HG03045 (cell line): ENCODE results near the gene TIAM1.

Source experiments
- ATAC-seq: cut with Tn5 transposase; IDR thresholded peaks from one replicate; pipeline ENCODE4 v1.9.1; 2021; ENCODE audit warnings: mild to moderate bottlenecking, moderate library complexity; ENCODE audit not compliant: unreplicated experiment

Gene TIAM1

GRCh38 chr21:31145274-31145673 lies 198.8 kb downstream of the TIAM1 start:
- no peak for ATAC-seq

DNA sequence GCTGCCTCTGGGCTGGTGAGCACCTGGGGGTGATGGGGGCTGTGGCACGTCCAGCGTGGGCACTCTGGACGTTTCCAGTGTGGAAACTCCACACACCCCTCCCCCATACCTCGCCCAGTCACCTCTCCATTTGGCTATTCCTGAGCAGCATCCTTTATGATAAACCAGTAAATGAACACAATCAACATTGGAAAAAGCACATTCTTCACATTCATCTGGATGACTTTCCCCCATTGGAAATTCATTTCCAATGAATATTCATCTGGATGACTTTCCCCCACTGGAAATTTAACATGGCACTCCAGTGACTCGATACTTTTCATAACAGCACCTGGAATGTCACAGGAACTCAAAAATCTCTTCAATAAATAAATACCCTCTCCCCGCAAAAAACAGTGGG lies 201.0 kb downstream of the TIAM1 start:
- no peak for ATAC-seq

GRCh38 chr21:31142600-31142999 lies 201.5 kb downstream of the TIAM1 start:
- no peak for ATAC-seq

DNA sequence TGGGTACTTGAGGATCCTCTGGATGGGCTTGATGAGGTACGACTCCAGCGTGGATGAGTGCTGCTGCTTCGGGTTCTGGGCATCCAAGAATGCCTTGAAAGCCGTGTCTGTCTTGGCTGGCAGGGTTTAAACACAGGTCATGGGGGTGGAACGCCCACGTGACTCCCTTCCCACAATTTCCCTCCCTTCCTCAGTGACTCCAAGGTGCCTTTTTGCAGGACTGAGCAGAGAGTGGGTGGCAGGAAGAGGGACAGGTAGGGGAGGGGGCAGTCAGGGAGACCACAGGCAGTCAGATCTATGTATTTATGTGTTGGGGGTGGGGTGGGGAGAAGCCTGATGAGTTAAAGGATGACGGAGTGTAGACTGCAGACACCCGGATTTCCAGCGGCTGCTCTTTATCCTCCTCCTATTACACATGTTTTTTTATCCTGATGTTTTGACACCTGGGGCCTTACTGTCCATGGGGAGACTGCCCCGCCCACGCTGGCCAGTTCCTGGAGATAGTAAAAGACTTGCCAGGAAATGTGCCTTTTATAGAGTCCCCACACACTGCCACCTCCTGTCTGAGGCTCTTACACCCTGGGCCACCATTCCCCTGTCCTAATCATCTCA lies 202.6 kb downstream of the TIAM1 start:
- no peak for ATAC-seq

DNA sequence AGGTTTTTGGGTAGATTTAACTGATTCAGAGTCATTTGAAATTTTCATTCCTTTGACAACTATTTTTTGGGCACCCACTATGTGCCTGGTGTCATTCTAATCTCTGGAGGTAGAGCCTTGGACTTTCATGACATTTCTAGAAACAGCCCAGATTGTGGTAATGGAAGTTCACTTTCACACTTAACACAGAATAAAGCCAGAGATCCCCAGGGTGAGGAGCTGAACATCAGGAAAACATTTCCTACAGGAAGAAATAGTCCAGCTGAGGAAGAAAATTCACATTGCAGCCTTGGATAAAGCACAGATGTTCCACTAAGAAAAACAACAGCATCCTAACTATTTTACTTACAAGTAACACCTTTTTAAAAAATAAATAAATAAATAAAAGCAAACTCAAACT lies 203.4 kb downstream of the TIAM1 start:
- no peak for ATAC-seq

DNA sequence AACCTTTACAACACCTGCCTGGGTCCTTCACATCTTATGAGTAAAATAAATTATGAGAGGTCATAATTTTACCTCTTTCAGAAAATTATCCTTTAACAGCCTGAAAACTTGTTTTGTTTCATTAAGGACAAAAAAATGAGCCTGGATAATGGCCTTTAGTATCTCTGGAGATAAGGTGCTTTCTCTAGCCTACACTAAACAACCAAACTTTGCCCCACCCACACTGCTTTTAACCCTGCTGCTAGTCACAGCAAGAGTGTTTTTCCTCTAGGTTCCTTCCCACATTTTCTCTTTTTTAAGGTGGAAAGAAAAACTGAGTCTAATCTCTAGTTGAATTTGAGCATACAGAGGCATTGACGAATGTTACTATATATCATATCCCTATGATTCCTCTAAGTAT lies 204.0 kb downstream of the TIAM1 start:
- no peak for ATAC-seq

- no peak for ATAC-seq
Measured at GRCh38 chr21:31137960-31138359, 206.1 kb downstream of the TIAM1 start.

- no peak for ATAC-seq
Measured at GRCh38 chr21:31136891-31137290, 207.2 kb downstream of the TIAM1 start.

DNA sequence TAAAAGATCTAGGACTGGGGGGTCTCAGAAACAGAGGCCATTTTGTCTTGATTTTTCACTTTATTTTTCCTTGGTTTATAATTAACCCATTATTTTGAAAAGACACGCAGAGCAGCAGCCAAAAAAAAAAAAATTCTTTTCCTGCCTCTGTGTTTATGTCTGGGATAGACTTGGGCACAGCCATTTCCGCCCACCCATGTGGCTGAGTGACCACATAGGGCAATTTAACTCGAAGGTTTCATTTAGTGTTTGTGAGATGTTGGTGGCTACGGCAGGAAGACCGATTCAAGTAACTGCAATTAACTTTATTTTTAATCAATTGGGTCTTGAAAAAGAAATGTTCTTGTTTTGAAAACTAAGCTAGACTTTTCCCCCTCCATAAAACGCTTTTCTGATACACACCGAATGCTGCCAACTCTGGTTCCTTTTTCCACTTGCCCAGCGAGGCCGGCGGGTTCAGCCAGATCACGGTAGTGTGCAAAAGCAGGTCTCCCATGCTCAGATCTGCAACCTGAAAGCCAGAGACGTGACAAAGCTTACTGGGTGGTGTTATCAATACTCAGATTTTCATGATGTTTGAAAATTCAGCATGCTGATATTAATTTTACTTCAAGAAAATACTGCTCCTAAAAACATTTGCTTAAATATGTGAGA lies 208.4 kb downstream of the TIAM1 start:
- ATAC-seq, result no peak

GRCh38 chr21:31133243-31133830 lies 210.7 kb downstream of the TIAM1 start:
- ATAC-seq, result no peak

GRCh38 chr21:31132574-31133242 lies 211.4 kb downstream of the TIAM1 start:
- peak; percentile 65 for ATAC-seq

- ATAC-seq, result no peak
Measured at GRCh38 chr21:31130821-31131220, 213.2 kb downstream of the TIAM1 start.

DNA sequence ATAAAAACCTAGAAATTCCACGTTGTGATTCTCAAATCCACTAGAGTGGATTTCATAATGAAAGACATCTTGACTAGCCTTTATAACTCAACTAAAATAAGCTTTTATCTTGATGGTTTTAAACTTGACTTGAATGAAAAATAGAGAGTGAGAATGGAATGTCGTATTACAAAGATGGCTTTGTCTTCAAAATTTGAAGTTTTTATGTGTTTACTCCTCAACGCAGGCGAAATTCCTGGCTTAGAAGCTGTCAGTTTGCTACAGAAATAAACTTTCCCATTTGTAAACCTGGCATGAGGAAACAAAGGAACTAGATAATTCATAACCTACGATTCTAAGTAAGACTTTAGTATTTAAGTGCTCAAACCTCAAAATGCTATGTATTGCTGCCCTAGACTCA lies 215.8 kb downstream of the TIAM1 start:
- ATAC-seq, result no peak

- ATAC-seq, result no peak
Measured at GRCh38 chr21:31124010-31124409, 220.1 kb downstream of the TIAM1 start.

DNA sequence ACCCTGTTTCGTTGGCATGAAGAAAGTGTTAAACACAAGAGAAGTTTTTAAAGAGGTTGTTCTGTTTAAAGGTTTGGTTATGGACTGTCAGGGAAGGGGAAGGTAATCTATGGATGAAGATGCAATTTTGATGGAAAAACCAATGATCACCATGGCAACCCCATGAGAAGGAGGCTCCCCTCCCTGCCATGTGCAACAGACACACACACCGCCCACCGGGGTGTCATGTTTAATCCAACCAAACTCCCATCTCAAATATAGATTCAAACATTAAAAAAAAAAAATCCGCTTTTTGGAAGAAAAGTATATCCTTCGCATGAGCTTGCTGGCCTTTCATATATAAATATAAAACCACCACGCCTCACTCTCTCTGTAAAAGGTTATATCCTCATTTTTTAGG lies 224.9 kb downstream of the TIAM1 start:
- no peak for ATAC-seq

GRCh38 chr21:31117128-31117916 lies 226.7 kb downstream of the TIAM1 start:
- ATAC-seq, result no peak

DNA sequence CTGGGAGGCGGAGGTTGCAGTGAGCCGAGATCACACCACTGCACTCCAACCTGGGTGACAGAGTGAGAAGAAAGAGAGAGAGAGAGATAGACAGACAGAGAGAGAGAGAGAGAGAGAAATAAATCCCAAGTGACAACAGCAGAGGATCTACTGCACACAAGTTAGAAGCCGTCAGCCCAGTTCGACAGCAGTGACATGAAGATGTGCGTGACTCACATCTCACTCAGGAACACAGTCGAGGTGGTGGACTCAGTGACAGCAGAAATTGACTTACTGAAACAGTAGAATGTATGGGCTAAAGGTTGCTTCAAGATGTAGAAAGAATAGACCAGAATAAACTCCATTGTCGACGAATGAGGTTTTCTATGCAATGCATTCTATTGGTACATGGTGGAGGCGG lies 228.8 kb downstream of the TIAM1 start:
- no peak for ATAC-seq

- no peak for ATAC-seq
Measured at GRCh38 chr21:31111093-31111492, 233.0 kb downstream of the TIAM1 start.

GRCh38 chr21:31110430-31110829 lies 233.6 kb downstream of the TIAM1 start:
- ATAC-seq, result no peak

DNA sequence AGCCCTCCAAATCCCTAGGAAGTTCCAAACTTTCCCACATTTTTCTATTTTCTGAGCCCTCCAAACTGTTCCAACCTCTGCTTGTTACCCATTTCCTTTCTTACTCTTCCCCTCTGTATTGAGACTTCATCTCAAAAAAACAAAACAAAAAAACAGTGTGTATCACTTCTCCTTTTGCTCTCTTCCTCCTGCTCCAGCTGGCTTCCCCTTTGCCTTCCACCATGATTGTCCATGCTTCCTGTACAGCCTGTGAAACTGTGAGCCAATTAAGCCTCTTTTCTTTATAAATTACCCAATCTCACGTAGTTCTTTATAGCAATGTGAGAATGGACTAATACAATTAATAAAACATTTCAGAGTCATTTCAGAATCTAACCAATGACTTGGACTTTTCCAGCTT lies 236.2 kb downstream of the TIAM1 start:
- no peak for ATAC-seq

DNA sequence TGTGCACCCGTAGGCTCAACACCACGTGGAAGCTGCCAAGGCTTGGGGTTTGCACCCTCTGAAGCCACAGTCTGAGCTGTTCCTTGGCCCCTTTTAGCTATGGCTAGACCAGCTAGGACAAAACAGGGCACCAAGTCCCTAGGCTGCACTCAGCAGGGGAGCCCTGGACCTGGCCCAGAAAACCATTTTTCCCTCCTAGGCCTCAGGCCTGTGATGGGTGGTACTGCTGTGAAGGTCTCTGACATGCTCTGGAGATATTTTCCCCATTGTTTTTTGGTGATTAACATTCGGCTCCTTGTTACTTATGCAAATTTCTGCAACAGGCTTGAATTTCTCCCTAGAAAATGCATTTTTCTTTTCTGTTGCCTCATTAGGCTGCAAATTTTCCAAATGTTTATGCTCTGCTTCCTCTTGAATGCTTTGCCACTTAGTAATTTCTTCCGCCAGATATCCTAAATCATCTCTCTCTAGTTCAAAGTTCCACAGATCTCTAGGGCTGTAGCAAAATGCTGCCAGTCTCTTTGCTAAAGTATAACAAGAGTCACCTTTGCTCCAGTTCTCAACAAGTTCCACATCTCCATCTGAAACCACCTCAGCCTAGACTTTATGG lies 236.8 kb downstream of the TIAM1 start:
- ATAC-seq, result no peak
